ENCODE data around the gene ZNF425.
"Not testable (repeated sequence)": the region's sequence is repeated elsewhere in the genome, so short reads cannot be mapped to it uniquely, and the experiment has no call there.

The ZNF425 gene

GRCh38 chr7:149074116-149074885, 51.8 kb downstream of the ZNF425 start:
- DNase-seq (ENCODE audit: low read depth in 1 of 2, low spot score in 1 of 2) = no peak

DNA sequence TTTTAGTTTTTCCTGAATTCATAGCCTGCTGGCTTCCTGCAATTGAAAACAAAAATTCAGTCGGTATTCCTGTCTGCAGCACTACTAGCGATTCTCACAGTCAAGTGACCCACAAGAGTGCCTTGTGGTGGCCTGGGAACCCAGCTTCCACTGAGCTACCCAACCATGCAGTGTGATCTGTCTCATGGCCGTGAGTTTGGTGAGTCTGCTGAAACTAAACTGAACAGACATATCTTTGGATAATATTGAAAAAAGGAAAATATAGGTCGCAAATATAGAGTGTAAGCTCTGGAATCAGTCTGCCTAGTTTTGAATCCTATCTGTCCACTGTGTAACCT, 53.7 kb downstream of the ZNF425 start:
- no peak for DNase-seq (ENCODE audit: low read depth in 1 of 2, low spot score in 1 of 2)

GRCh38 chr7:149071641-149072437, 54.3 kb downstream of the ZNF425 start:
- peak; percentile 23 to 25 for DNase-seq (ENCODE audit: low read depth in 1 of 2, low spot score in 1 of 2)

GRCh38 chr7:149071182-149071635, 54.9 kb downstream of the ZNF425 start:
- no peak for DNase-seq (ENCODE audit: low read depth in 1 of 2, low spot score in 1 of 2)

DNA sequence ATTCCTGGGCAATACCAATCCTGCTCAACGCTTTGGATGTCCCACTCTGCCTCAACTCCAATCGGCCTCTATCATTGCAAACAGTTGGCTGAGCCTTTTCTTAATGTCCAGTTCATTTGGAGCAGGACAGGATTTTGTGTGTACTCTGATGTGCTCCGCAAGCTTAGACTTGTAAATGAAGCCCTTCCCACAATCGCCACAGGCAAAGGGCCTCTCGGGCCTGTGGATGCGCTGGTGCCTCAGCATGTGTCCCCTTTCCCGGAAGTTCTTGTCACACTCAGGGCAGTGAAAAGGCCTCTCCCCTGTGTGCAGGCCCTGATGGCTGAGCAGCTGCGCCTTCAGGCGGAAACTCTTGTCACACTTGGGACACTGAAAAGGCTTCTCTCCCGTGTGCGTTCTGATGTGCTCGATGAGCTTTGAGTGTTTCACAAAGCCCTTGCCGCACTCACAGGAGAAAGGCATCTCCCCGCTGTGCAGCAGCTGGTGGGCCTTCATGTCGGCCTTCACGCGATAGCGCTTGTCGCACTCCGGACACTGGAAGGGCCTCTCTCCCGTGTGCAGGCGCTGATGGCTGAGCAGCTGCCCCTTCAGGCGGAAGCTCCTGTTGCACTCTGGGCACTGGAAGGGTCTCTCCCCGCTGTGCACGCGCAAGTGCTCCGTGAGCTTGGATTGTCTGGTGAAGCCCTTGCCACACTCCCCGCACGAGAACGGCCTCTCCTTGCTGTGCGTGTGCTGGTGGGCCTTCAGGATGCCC, 55.6 kb downstream of the ZNF425 start:
- no peak for DNase-seq (ENCODE audit: low read depth in 1 of 2, low spot score in 1 of 2)

DNA sequence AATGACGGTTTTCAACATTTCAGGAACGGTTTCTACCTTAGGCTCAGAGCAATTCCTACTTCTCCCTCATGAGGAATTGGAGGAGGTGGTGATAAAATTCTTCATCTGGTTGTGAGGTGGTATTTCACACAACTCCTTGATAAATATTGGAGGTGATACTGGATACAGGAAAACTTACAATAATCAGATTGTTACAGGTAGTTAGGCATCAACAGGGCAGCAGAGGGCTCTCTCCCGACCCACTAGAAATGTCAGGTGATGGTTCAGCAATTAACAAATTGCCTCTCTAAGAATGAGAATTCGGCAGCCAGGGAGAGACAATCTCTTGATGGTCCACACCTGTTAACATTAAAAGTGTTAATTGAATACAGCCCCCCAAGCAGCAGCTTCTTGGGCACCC, 58.3 kb downstream of the ZNF425 start:
- no peak for DNase-seq (ENCODE audit: low read depth in 1 of 2, low spot score in 1 of 2)

DNA sequence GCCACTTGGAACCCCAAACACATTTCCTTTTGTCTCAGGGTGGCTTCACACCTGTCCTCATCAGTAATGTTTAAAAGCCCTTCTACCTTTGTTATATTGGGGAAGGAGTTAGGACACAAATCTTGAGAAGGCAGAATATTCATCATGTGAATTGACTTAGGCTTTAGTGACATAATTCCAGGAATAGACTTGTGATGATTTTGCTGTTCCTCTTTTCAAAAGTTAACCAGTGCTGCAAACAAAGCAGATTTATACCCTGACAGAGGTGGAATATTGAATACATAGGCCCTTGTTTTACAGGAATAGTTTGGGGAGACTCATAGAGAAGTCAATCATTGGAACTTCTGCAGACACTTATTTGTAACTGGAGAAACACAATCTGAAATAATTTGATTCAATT, 62.6 kb downstream of the ZNF425 start:
- DNase-seq (ENCODE audit: low read depth in 1 of 2, low spot score in 1 of 2) = no peak

- not testable (repeated sequence) for DNase-seq (ENCODE audit: low read depth in 1 of 2, low spot score in 1 of 2)
These were observed 63.8 kb downstream of the ZNF425 start for GRCh38 chr7:149062217-149062899.

DNA sequence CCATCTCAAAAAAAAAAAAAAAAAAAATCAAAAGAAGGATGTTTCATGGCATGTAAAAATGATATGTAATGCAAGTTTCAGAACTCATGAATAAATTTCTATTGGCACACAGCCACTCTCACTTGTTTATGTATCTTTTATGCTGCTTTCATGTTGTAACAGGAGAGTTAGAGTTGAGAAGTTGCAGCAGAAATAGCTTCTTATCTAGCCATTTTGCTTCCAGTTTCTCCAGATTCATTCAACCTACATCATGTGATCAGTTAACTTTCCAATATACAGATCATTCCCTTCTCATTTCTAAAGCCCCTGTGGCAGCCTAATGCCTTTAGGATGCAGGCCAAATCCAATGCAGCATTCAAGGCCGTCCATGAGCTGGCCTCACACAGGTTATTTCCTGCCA, 66.0 kb downstream of the ZNF425 start:
- DNase-seq (ENCODE audit: low read depth in 1 of 2, low spot score in 1 of 2) = no peak

GRCh38 chr7:149053885-149054284, 72.2 kb downstream of the ZNF425 start:
- no peak for DNase-seq (ENCODE audit: low read depth in 1 of 2, low spot score in 1 of 2)

- DNase-seq (ENCODE audit: low read depth in 1 of 2, low spot score in 1 of 2) = no peak
These were observed 72.7 kb downstream of the ZNF425 start for GRCh38 chr7:149053384-149053783.
